Epithelial cell of esophagus (primary cell): ENCODE measurements around the gene DAGLB.
"Not testable (repeated sequence)": the region's sequence is repeated elsewhere in the genome, so short reads cannot be mapped to it uniquely, and the experiment has no call there.

ENCODE experiments used
- DNase-seq: peaks from one replicate; pipeline ENCODE4 v3.0.0; 2010; ENCODE audit warnings: low read depth
- H3K4me3 ChIP-seq: 2 replicates; pipeline ENCODE4 v1.5.1; 2011; ENCODE audit warnings: mild to moderate bottlenecking, low read length, control low read depth
- CTCF ChIP-seq: IDR thresholded peaks from 2 replicates; pipeline ENCODE4 v1.5.1; 2011; ENCODE audit warnings: low read depth, mild to moderate bottlenecking, low read length, control low read depth, inconsistent platforms; ENCODE audit not compliant: insufficient read depth; ENCODE audit errors: missing control alignments

The DAGLB gene

GRCh38 chr7:6461946-6462550, 14.3 kb upstream of the DAGLB start:
- no peak for DNase-seq
- no peak overlapping the region for H3K4me3 ChIP-seq
- TF ChIP-seq CTCF, result no peak

- no peak for TF ChIP-seq CTCF
- DNase-seq, result no peak
- H3K4me3 ChIP-seq, result no peak overlapping the region
These were observed 13.3 kb upstream of the DAGLB start for GRCh38 chr7:6460990-6461584.

- DNase-seq, result no peak
- no peak overlapping the region for H3K4me3 ChIP-seq
- no peak for TF ChIP-seq CTCF
These were observed 12.5 kb upstream of the DAGLB start for GRCh38 chr7:6460303-6460702.

GRCh38 chr7:6458676-6459075, 10.9 kb upstream of the DAGLB start:
- H3K4me3 ChIP-seq, DNase-seq: not testable (repeated sequence)

GRCh38 chr7:6453734-6454133, 6.0 kb upstream of the DAGLB start:
- no peak for TF ChIP-seq CTCF
- DNase-seq, result peak; percentile 99
- no peak overlapping the region for H3K4me3 ChIP-seq

- H3K4me3 ChIP-seq, result no peak overlapping the region
- TF ChIP-seq CTCF, result no peak
- no peak for DNase-seq
These were observed 3.5 kb upstream of the DAGLB start for GRCh38 chr7:6451224-6451705.

GRCh38 chr7:6450591-6450990, 2.8 kb upstream of the DAGLB start:
- not testable (repeated sequence) for DNase-seq, H3K4me3 ChIP-seq

GRCh38 chr7:6449884-6450283, 2.1 kb upstream of the DAGLB start:
- H3K4me3 ChIP-seq, result not testable (repeated sequence)

More at GRCh38 chr7:6449884-6450283, 2.1 kb upstream of the DAGLB start:
- DNase-seq, result peak; percentile 43
